GM12878 (cell line): ENCODE data around the gene SNAPC3. TPM values are rescaled to one million over a fixed set of nuclear protein-coding genes. Genes with fewer than 3 reads are reported as not detected.

ENCODE experiments used
- ATAC-seq: fragments of 200-7000 bp; cut with Tn5 transposase; 3 replicates; pipeline ENCODE4 v1.9.1; 2020; ENCODE audit warnings: mild to moderate bottlenecking, moderate library complexity
- BruUV-seq: library from RNA; stranded (reverse); fragments of 400-500 nt; replicated peaks from 2 replicates; lab custom pipeline; 2021; lab: Mats Ljungman, UMichigan
- CTCF ChIA-PET: fragments of 300-600 bp; sonication (Branson Sonifier 250); formaldehyde crosslinking; extraction: SDS; loops from one replicate; lab custom pipeline; 2021; ENCODE audit warnings: inconsistent platforms; lab: Yijun Ruan, JAX
- POLR2A ChIA-PET: fragments of 350-600 bp; formaldehyde crosslinking; extraction: SDS; loops from one replicate; lab custom pipeline; 2021; ENCODE audit warnings: inconsistent platforms; lab: Charles Lee
- RAD21 ChIA-PET: fragments of 300-600 bp; sonication (Branson Sonifier 250); formaldehyde crosslinking; loops from one replicate; lab custom pipeline; 2023; ENCODE audit warnings: antibody characterized with exemption; ENCODE audit not compliant: unreplicated experiment; lab: Charles Lee
- SMC1A ChIA-PET: fragments of 300-600 bp; sonication (Branson Sonifier 250); formaldehyde crosslinking; loops from one replicate; lab custom pipeline; 2023; ENCODE audit not compliant: unreplicated experiment, uncharacterized antibody; lab: Charles Lee
- DNase-seq: peaks from one replicate; pipeline ENCODE4 v3.0.0-alpha.2; 2011; ENCODE audit warnings: low read depth, low spot score
- FAIRE-seq: peaks from 3 replicates; lab custom pipeline; 2011; peaks lifted over from hg19 to GRCh38; lab: Jason Lieb, UNC
- H2AFZ ChIP-seq: 2 replicates; pipeline ENCODE4 v1.6.0; 2011; ENCODE audit warnings: low read depth, low read length, control low read depth; ENCODE audit not compliant: control insufficient read depth
- H3K27ac ChIP-seq: 2 replicates; pipeline ENCODE4 v1.5.1; 2011; ENCODE audit warnings: control low read depth; ENCODE audit not compliant: control insufficient read depth, insufficient read depth
- H3K27me3 ChIP-seq, 2 experiments: replicated peaks in 1 of 2; 2 replicates each; pipeline versions ENCODE4 v1.6.0 to v1.6.1; 2011; ENCODE audit warnings: low read length in 1 of 2; ENCODE audit not compliant: control insufficient read depth in 2 of 2, insufficient read depth in 2 of 2
- H3K36me3 ChIP-seq, 2 experiments: 2 replicates each; pipeline ENCODE4 v1.5.1; 2011; ENCODE audit warnings: low read length in 1 of 2; ENCODE audit not compliant: control insufficient read depth in 2 of 2, insufficient read depth in 2 of 2
- H3K4me1 ChIP-seq: 2 replicates; pipeline ENCODE4 v1.6.1; 2011; ENCODE audit warnings: mild to moderate bottlenecking, low read length, moderate library complexity, mixed read lengths; ENCODE audit not compliant: control insufficient read depth, insufficient read depth
- H3K4me2 ChIP-seq: 2 replicates; pipeline ENCODE4 v1.6.0; 2011; ENCODE audit warnings: control low read depth; ENCODE audit not compliant: control insufficient read depth, insufficient read depth
- H3K4me3 ChIP-seq: fragments of 200-600 bp; sonication (generic); 2 replicates; pipeline ENCODE4 v1.5.1; 2016
- H3K79me2 ChIP-seq: 2 replicates; pipeline ENCODE4 v1.6.0; 2011; ENCODE audit warnings: low read length; ENCODE audit not compliant: control insufficient read depth, insufficient read depth
- H3K9ac ChIP-seq: 2 replicates; pipeline ENCODE4 v1.8.0; 2011; ENCODE audit warnings: low read length, control low read depth, mixed read lengths; ENCODE audit not compliant: control insufficient read depth, insufficient read depth
- H3K9me3 ChIP-seq: replicated peaks from 3 replicates; pipeline ENCODE4 v1.5.1; 2011; ENCODE audit warnings: mild to moderate bottlenecking, low read length; ENCODE audit not compliant: control insufficient read depth, insufficient read depth
- H4K20me1 ChIP-seq: 2 replicates; pipeline ENCODE4 v1.6.0; 2011; ENCODE audit not compliant: control insufficient read depth, insufficient read depth
- ATF3 ChIP-seq: IDR thresholded peaks from 2 replicates; pipeline ENCODE4 v1.6.1; 2011; ENCODE audit warnings: low read depth, mild to moderate bottlenecking, low read length, moderate library complexity, borderline replicate concordance; ENCODE audit errors: extremely low read depth
- ATF7 ChIP-seq: fragments of 450-650 bp; IDR thresholded peaks from 2 replicates; pipeline ENCODE4 v1.6.1; 2016; ENCODE audit warnings: low read depth, mild to moderate bottlenecking
- BCLAF1 ChIP-seq: fragments of 450-650 bp; IDR thresholded peaks from 2 replicates; pipeline ENCODE4 v1.6.1; 2017; ENCODE audit warnings: antibody characterized with exemption, mild to moderate bottlenecking, moderate library complexity
- CEBPZ ChIP-seq: fragments of 150-350 bp; IDR thresholded peaks from 2 replicates; pipeline ENCODE4 v1.6.1; 2016; ENCODE audit warnings: low read depth, low read length
- EED ChIP-seq: sonication (generic); IDR thresholded peaks from 2 replicates; pipeline ENCODE4 v1.6.1; 2016; ENCODE audit warnings: antibody characterized with exemption, low read depth
- GATAD2B ChIP-seq: fragments of 450-650 bp; conservative IDR thresholded peaks from 2 replicates; pipeline ENCODE4 v1.6.1; 2017; ENCODE audit warnings: low read depth, mild to moderate bottlenecking, moderate library complexity
- HSF1 ChIP-seq: fragments of 150-350 bp; IDR thresholded peaks from 2 replicates; pipeline ENCODE4 v1.6.1; 2014; ENCODE audit warnings: mild to moderate bottlenecking, low read depth, low read length
- IKZF1 ChIP-seq: fragments of 450-650 bp; conservative IDR thresholded peaks from 2 replicates; pipeline ENCODE4 v1.6.1; 2017; ENCODE audit warnings: antibody characterized with exemption, mild to moderate bottlenecking
- JUNB ChIP-seq: IDR thresholded peaks from 2 replicates; pipeline ENCODE4 v1.6.1; 2016; ENCODE audit warnings: antibody characterized with exemption, mild to moderate bottlenecking
- MTA3 ChIP-seq: IDR thresholded peaks from 2 replicates; pipeline ENCODE4 v1.6.1; 2012; ENCODE audit warnings: low read length, inconsistent platforms, borderline replicate concordance
- NR2F1 ChIP-seq: fragments of 450-650 bp; conservative IDR thresholded peaks from 2 replicates; pipeline ENCODE4 v1.6.1; 2017; ENCODE audit warnings: mild to moderate bottlenecking
- TBL1XR1 ChIP-seq: IDR thresholded peaks from 2 replicates; pipeline ENCODE4 v1.6.1; 2012; ENCODE audit warnings: low read depth, low read length, improper control_type of control experiment
- ZBED1 ChIP-seq: IDR thresholded peaks from 2 replicates; pipeline ENCODE4 v1.6.1; 2016; ENCODE audit warnings: borderline replicate concordance
- WGBS: methylation state at CpG from one replicate; pipeline ENCODE4 v1.1.6; 2016; ENCODE audit warnings: low lambda C conversion rate; ENCODE audit not compliant: insufficient replicate concordance, insufficient coverage; ENCODE audit errors: missing lambda C conversion rate; 5-methylcytosine and 5-hydroxymethylcytosine counted together
- in situ Hi-C: fragments of 300-500 bp; cut with MboI; formaldehyde crosslinking; loops from 9 replicates; pipeline ENCODE4 v1.14.3; 2018; ENCODE audit warnings: mixed read lengths
- intact Hi-C: fragments of 100-400 bp; cut with micrococcal nuclease; formaldehyde crosslinking; loops from one replicate; pipeline ENCODE4 v1.14.2; 2022; ENCODE audit not compliant: unreplicated experiment
- polyA plus RNA-seq, 11 experiments: library from polyadenylated mRNA; depleted of rRNA in 4 of 11; unstranded in 6 of 11; stranded (reverse) in 5 of 11; fragments of >200 nt; fragmentation: Nextera tagmentation in 4 of 11; fragmentation: Illumina TruSeq in 1 of 11; extraction: Ambion mirVana in 4 of 11; extraction: Trizol in 1 of 11; gene quantifications; 1 replicate in 1 of 11; 2 replicates in 10 of 11; pipeline versions ENCODE4 v1.2.1 to v1.2.3, GENCODE V29; 2011 to 2016; ENCODE audit warnings: inconsistent platforms in 2 of 11, missing spikeins in 2 of 11, low read depth in 1 of 11
- total RNA-seq, 4 experiments: library from RNA; depleted of rRNA in 3 of 4; stranded (reverse); fragments of >200 nt in 3 of 4; fragmentation: Illumina TruSeq in 1 of 4; extraction: Trizol in 1 of 4; gene quantifications; 2 replicates each; pipeline versions ENCODE4 v1.2.1 to v1.2.3, GENCODE V29; 2013 to 2021

The SNAPC3 gene
- total and polyA plus RNA-seq, 10 of the 15 experiments (the other 5 are each of a cell fraction or from before 2014, with no cell fraction given), result 5.7 to 47.4 (median 24.6) TPM

- no peak overlapping the region for H3K27ac ChIP-seq
- in situ Hi-C loops (no loop called here), intact Hi-C loops (no loop called here)
- FAIRE-seq (no peak), ATAC-seq (no peak), DNase-seq (no peak)
- no peaks in the 10 kb centered on the region for H3K79me2 ChIP-seq
- ChIA-PET POLR2A (no interaction called here), SMC1A (interaction anchor here (0.8 to 1.5 kb wide), 6 partner anchors 17 to 193 kb away, joined by 3 to 4 read pairs (median 3); no protein-coding TSS in a partner anchor), RAD21 (no interaction called here), CTCF (interaction anchor here (0.7 to 1.6 kb wide), 7 partner anchors 12 to 194 kb away, joined by 3 to 4 read pairs (median 3); no protein-coding TSS in a partner anchor)
- BruUV-seq, result no TSS peak
- no peaks in the 10 kb centered on the region for H4K20me1 ChIP-seq
- no peak overlapping the region for H3K9ac ChIP-seq
- no peak overlapping the region for H3K4me3 ChIP-seq
- H3K9me3 ChIP-seq, result peaks cover 1% of the 10 kb centered on the region; the same call in 1 of the 3 replicates
- H2AFZ ChIP-seq, result no peak overlapping the region
- H3K4me1 ChIP-seq, result no peaks in the 10 kb centered on the region
- H3K27me3 ChIP-seq, result no peaks in the 10 kb centered on the region
- H3K36me3 ChIP-seq, result no peaks in the 10 kb centered on the region; a peak in 1 of 4 replicates
- 50% methylated on average over 1 of the region's 1 CpG for WGBS
- no peak overlapping the region for H3K4me2 ChIP-seq
- TF ChIP-seq GATAD2B, result no peak
- no peak for TF ChIP-seq EED
- TF ChIP-seq NR2F1, result no peak
- TF ChIP-seq BCLAF1, result no peak
- no peak for TF ChIP-seq CEBPZ
- TF ChIP-seq ATF3, result no peak
- no peak for TF ChIP-seq ZBED1
- no peak for TF ChIP-seq JUNB
- TF ChIP-seq MTA3, result no peak
- TF ChIP-seq ATF7, result no peak
- TF ChIP-seq IKZF1, result no peak
- TF ChIP-seq TBL1XR1, result no peak
- TF ChIP-seq HSF1, result no peak
Observed at GRCh38 chr9:15404171-15404570, 18.5 kb upstream of the SNAPC3 start.
